ENCODE data around the gene KCNT1. TPM values are rescaled to one million over a fixed set of nuclear protein-coding genes. Genes with fewer than 3 reads are reported as not detected.

Gene KCNT1
- total RNA-seq, 1 donor from 2014 or later, result not detected

DNA sequence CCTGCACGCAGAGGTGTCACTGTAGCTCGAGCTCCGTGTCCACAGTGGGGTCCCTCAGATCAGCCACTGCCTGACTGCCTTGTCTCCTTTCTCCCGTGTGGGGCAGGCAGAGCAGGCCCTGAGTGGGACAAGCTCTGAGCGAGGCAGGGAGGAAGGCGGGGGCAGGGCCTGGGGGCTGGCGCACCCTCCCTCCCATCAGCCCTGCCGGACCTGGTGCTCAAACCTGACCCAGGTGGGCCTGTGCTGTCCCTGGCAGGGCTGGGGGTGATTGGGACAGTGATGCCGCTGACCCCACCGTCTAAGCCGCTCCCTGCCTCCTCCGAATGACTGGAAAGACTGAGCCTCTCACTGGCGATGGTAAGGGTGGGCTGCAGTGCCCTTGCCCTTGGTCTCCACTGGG is 60.9 kb downstream of the KCNT1 start:
- no peak for DNase-seq (ENCODE audit: extremely low read depth, low read depth, low spot score)

DNA sequence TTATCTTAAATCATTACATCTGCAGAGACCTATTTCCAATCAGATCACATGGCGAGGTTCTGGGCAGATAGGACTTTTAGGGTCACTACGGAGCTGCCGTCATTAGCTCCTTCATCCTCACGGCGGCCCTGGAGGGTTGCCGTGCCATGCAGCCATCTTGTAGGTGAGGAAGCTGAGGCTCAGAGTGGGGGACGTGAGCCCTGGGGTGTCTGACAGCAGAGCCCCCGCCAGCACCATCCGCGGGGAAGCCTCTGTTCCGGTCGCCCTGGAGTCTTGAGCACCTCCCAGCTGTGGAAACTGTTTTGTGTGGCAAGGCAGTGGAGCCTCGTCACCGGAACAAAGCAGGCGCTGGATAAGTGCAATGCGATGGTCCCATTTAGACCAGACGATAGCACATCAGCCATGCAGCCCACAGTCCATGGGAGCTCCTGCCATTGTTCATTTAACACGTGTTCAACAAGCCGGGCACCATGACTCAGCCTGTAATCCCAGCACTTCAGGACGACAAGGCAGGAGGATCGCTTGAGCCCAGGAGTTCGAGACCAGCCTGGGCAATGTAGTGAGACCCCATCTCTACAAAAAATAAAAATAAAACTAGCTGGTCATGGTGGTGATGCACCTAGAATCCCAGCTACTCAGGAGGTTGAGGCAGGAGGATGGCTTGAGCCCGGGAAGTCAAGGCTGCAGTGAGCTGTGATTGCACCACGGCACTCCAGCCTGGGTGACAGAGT is 61.9 kb downstream of the KCNT1 start:
- DNase-seq (ENCODE audit: extremely low read depth, low read depth, low spot score), result no peak

DNA sequence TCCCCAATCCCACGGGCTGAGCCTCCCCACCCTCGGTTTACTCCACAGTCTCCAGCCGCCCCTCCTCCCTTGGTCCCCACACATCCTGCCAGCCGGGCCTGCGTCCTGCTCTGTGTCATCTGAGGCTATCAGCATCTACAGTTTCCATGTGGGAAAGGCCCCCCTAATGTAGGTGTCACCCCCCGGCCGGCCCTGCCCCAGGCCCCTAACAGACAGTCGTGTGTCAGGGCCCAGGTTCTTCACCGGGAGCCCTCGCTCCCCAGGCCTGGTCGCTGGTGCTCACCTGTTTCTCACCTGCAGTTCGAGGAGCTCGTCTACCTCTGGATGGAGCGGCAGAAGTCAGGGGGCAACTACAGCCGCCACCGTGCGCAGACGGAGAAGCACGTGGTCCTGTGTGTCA is 62.7 kb downstream of the KCNT1 start:
- DNase-seq (ENCODE audit: extremely low read depth, low read depth, low spot score), result no peak

DNA sequence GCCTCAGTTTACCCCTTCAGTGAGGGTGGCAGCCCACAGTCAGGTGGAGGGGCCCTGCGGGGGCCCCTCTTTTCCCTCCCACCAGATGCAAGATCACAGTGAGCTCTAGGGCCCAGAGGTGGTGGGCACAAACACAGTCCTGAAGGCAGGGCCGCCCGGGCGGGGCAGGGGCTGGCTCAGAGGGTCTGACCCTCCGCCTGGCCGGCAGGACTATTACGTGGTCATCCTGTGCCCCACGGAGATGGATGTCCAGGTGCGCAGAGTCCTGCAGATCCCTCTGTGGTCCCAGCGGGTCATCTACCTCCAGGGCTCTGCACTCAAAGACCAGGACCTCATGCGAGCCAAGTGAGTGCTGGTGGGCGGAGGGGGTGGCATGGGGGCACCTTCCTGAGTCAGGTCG is 63.4 kb downstream of the KCNT1 start:
- no peak for DNase-seq (ENCODE audit: extremely low read depth, low read depth, low spot score)

DNA sequence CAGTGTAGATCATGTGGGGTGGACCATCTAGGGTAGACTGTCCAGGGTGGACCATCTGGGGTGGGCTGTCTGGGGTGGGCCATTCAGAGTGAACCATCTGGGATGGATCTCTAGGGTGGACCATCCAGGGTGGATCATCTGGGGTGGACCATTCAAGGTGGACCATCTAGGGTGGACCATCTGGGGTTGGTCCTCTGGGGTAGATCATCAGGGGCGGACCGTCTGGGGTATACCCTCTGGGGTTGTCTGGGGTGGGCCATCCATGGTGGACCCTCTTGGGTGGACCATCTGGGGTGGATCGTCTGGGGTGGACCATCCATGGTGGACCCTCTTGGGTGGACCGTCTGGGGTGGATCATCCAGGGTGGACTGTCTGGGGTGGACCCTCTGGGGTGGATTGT is 64.3 kb downstream of the KCNT1 start:
- no peak for DNase-seq (ENCODE audit: extremely low read depth, low read depth, low spot score)

DNA sequence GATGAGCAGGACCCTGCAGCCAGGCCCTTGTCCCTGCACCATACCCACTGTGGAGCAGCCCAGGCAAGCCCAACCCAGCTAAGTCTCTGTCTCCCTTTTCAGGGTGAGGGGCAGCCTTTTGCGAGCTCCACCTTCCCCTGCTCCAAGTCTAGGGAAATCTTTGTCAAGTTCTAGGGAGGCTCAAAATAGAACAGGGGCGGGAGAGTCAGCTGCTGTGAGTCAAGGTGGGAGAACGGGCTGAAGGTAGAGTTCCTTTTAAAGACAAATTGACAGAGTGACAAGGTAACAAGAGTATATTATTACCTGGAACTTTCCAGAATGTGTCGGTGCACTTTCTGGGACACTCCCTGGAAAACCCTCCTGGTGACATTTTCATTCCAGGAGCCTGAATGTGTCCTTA is 64.7 kb downstream of the KCNT1 start:
- no peak for DNase-seq (ENCODE audit: extremely low read depth, low read depth, low spot score)

DNA sequence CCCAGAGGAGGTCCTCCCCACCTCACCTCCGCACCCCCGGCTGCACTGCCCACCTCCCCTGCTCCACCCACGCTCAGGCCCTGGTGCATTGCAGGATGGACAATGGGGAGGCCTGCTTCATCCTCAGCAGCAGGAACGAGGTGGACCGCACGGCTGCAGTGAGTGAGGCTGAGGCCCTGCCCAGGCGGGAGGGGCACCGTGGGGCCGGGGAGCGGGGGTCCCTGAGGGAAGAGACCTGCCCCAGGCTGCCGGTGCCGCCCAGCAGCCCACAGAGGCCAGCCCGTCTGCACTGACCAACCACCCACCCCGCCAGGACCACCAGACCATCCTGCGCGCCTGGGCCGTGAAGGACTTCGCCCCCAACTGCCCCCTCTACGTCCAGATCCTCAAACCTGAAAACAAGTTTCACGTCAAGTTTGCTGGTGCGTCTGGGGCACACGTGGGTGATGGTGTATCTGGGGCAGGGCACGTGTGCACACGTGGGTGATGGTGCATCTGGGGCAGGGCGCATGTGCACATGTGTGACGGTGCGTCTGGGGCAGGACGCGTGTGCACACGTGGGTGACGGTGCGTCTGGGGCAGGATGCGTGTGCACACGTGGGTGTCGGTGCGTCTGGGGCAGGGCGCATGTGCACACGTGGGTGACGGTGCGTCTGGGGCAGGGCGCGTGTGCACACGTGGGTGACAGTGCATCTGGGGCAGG is 66.7 kb downstream of the KCNT1 start:
- DNase-seq (ENCODE audit: extremely low read depth, low read depth, low spot score), result no peak

DNA sequence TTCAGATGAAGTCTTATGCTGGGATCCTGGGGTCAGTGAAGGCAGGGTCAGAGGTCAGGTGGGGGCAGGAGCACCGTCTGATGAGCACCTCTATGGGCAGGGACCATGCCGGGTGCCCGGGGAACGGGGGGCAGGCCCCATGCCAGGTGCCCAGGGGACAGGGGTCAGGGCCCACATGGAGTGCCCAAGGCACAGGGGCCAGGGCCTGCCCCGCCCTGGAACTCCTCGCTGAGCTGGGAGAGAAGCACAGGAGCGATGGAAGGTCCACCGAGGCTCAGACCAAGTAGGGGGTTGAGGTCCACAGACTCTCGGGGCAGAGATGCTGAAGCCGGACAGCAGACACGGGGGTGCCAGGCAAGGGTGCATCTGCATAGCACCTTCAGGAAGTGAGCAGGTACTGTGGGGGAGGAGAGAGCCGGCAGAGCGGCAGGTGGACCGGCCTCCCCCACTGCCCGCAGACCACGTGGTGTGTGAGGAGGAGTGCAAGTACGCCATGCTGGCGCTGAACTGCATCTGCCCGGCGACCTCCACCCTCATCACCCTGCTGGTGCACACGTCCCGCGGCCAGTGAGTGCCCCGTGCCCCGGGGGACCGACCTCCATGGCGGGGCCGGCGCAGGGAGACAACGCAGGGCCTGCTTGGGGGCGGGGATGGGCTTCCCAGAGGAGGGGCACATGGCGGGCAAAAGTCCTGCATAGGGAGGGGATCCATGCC is 67.7 kb downstream of the KCNT1 start:
- DNase-seq (ENCODE audit: extremely low read depth, low read depth, low spot score), result no peak

DNA sequence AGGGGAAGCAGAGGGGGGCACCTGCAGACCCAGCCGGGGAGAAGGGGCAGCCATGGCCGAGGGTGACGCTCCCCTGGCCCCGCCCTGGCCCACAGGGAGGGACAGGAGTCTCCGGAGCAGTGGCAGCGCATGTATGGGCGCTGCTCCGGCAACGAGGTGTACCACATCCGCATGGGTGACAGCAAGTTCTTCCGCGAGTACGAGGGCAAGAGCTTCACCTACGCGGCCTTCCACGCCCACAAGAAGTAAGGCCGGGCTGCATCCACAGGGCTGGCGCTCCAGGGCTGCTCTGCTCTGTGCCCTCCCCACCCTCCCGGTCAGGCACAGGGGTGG is 68.2 kb downstream of the KCNT1 start:
- no peak for DNase-seq (ENCODE audit: extremely low read depth, low read depth, low spot score)

DNA sequence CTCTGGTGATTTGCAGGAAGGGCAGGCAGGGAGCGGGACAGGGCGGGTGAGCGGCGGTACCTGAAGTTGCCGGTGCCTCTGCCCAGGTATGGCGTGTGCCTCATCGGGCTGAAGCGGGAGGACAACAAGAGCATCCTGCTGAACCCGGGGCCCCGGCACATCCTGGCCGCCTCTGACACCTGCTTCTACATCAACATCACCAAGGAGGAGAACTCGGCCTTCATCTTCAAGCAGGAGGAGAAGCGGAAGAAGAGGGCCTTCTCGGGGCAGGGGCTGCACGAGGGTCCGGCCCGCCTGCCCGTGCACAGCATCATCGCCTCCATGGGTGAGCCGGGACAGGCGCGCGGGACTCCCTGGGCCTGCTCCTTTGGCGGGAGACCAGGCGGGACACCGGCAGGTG is 68.8 kb downstream of the KCNT1 start:
- no peak for DNase-seq (ENCODE audit: extremely low read depth, low read depth, low spot score)

DNA sequence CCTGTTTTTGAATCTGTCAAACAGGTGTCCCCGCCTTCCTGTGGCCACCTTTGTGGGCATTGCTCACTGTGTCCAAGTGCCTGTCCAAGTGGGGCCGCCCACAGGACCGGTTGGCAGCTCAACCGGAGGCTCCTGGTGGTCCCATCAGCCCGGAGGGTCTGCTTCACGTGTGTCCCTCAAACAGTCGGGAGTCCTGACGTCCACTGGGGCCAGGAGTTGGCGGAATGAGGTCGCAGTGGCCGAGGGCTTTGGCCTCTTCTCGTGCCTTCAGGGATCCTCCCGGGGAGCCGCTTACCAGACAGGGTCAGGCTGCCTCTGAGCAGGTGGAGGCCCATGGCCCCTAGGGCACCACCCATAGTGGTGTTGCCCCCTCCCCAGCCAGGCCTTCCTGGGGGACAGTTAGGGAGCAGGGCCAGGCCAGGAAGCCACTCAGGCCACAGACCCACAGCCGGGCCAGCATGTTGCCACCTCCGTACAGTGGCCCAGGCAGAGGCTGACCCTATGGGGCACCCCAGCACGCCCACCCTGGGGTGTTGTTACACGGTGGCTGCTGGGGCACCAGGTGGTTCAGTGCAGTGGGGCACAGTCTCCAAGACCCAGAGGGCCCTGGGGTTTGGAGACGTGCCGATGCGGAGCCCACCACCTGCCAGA is 69.5 kb downstream of the KCNT1 start:
- no peak for DNase-seq (ENCODE audit: extremely low read depth, low read depth, low spot score)

DNA sequence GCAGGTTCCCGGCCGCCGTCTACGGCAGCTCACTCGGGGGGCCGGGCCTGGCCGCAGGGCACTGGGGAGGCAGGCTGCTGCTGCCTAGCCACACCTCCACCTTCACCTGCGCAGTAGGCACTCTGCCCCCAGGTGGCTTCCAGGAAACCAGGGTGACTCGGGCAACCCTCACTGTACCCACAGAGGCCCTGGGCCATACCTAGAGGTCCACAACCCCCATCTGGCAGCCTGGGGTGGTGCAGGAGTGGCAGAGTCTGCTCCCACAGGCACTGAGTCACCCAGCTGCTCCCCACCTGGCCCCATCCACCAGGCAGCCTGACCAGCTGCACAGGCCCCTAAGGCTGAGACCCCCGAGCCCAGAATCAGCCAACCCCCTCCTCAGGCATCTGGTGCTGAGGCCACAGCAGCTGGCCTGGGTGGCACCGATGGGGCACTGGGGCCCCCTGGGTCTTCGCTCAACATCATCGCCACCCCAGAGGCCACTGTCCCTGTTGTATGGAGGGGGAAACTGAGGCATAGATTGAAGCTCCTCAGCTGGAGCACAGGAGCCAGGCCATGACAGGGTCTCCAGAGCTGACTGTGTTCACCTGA is 70.2 kb downstream of the KCNT1 start:
- DNase-seq (ENCODE audit: extremely low read depth, low read depth, low spot score), result no peak

DNA sequence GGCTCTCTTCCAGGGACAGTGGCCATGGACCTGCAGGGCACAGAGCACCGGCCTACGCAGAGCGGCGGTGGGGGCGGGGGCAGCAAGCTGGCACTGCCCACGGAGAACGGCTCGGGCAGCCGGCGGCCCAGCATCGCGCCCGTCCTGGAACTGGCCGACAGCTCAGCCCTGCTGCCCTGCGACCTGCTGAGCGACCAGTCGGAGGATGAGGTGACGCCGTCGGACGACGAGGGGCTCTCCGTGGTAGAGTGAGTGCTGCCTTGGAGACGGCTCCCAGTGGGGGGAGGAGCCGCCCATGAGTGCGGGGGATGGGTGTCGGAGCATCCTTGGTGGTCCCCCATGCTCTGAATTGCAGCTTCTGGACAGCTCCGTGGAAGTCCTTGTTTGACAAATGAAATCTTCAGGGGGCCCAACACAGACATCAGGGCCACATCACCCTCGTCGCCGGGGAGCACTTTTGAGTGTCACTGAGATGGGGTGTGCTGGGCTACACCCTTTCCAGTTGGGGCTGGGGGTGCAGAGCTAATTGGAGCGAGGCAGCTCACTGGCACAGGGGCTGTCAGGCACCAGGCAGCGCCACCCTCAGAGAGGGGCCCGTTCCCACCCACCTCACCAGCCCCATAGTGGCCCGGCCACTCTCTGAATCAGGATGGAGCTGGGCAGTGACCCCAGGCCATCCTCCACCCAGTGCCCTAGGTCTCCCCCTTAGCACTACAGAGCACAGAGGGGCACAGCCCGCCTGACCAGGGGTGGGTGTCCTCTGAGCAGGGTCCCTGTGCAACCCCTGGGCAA is 70.9 kb downstream of the KCNT1 start:
- DNase-seq (ENCODE audit: extremely low read depth, low read depth, low spot score), result no peak

DNA sequence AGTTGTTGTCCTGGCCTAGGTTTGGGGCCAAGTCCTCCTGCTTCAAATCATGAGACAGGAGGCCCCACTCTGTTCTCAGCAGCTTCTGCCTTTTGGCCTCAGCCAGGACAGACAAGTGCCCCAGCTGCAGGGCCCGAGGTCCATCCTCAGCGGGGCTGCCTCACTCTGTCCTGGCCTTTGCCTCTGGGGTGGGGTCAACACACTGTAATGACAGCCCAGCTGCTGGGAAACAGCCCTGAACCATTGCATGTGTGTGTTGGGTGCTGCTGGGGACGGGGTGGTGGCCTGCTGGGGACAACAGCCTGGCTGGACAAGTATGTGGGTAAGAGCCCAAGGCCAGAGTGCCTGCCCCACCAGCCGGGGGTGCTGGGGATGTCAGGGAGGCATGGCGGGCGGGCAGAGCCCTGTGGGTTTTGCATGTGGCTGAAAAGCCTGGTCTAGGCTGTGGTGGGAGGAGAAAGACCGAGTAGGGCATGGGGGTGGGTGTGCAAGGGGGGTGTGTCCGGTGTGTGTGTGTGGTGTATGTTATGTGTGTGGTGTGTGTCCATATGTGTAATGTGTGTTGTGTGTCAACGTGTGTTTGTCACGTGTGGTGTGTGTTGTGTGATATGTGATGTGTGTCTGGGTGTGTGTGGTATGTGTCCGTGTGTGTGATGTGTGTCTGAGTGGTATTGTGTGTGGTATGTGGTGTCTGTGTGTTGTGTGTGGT is 71.7 kb downstream of the KCNT1 start:
- DNase-seq (ENCODE audit: extremely low read depth, low read depth, low spot score), result no peak

DNA sequence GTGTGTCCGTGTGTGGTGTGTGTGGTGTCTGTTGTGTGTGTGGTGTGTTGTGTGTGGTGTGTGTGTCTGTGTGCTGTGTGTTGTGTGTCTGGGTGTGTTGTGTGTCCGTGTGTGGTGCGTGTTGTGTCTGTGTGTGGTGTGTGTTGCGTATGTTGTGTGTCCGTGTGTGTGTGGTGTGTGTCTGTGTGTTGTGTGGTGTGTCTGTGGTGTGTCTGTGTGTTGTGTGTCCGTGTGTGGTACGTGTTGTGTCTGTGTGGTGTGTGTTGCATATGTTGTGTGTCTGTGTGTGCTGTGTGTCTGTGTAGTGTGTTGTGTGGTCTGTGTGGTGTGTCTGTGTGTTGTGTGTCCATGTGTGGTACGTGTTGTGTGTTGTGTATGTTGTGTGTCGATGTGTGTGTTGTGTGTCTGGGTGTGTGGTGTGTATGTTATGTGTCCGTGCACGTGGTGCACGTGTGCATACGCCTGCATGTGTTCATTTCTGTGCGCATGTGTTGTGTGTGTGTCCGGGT is 72.3 kb downstream of the KCNT1 start:
- DNase-seq (ENCODE audit: extremely low read depth, low read depth, low spot score), result no peak

DNA sequence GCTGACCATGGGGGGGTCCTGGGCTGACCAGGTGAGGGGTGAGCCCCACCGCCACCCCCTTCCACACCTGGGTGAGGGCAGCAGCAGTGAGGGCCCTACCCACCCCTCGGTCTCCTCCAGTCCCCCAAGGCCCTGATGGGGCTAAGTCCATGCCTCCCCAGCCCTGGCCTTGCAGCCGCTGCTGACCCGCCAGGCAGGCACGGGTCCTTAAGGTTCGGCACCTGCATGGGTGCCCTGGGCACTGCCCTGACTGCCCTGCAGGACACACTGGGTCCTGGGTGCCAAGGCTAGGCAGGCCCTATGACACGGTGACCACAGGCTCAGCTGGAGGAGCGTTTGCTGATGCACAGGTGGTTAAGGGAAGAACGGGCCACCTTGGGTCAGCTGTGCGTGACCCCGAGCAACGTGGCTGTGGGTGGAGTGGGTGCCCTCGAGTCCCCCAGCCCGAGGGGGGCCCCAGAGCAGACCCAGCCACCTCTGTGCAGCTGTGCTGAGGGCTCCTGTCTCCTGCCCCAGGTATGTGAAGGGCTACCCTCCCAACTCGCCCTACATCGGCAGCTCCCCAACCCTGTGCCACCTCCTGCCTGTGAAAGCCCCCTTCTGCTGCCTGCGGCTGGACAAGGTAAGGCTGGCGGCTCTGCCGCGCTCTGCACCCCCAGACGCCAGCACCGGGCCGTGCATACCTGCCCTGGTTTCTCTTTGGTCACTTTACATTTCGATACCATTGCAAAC is 73.0 kb downstream of the KCNT1 start:
- DNase-seq (ENCODE audit: extremely low read depth, low read depth, low spot score), result no peak

DNA sequence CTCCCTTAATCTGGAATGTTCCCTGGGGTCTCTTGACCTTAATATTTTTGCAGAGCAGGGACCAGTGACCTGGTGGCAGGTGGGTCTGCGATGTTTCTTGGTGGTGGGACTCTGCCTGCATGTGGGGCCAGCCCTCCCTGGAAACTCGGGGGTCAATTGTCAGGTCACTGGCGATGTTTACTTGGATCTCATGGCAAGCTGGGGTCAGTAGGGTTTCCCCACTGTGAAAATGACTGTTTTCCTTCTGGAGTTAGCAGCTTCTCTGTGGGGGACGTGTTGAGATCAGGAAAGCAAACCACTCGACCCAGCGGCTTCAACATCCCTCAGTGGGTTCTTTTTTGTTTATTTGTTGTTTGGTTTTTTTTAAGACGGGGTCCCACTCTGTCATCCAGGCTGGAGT is 73.9 kb downstream of the KCNT1 start:
- no peak for DNase-seq (ENCODE audit: extremely low read depth, low read depth, low spot score)

DNA sequence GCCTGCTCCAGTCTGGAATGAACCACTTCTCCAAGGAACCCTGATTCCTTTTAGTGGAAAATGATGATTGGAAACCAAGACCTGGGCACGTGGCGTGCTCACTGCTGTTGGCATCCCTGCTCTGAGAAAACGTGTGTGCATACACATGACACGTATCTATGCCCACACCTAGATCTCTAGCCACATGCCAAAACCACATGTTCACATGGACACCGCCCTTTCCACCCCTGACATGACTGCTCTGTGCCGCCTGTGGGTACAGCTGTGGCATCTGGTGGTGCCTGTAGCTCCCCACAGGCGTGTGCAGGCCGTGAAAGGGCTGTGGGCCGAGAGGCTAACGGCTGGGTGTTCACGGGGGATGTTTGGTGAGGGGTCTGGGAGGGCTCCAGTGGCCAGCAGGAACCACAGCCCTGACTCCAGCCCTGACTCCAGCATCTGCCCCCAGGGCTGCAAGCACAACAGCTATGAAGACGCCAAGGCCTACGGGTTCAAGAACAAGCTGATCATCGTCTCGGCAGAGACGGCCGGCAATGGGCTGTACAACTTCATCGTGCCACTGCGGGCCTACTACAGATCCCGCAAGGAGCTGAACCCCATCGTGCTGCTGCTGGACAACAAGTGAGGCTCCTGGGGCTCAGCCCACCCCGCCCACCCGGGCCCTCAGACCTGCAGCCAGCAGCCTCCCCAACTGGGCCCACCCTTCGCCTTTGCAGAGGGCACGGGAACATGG is 75.1 kb downstream of the KCNT1 start:
- DNase-seq (ENCODE audit: extremely low read depth, low read depth, low spot score), result no peak

All from glomerular endothelial cell (primary cell).